Glutamatergic neuron (in vitro differentiated cells): ENCODE data around the gene HLA-C. TPM values are rescaled to one million over a fixed set of nuclear protein-coding genes. Genes with fewer than 3 reads are reported as not detected.

ENCODE experiments used
- DNase-seq: peaks from one replicate; pipeline ENCODE4 v3.0.0; 2022
- H3K27ac Mint-ChIP-seq: one replicate; pipeline ENCODE4 v1.8.0; 2020; ENCODE audit warnings: mild to moderate bottlenecking, mixed read lengths, inconsistent platforms; ENCODE audit not compliant: unreplicated experiment
- H3K27me3 Mint-ChIP-seq: one replicate; pipeline ENCODE4 v1.8.0; 2020; ENCODE audit warnings: mild to moderate bottlenecking, moderate library complexity, mixed read lengths, inconsistent platforms; ENCODE audit not compliant: unreplicated experiment
- H3K36me3 Mint-ChIP-seq: one replicate; pipeline ENCODE4 v1.8.0; 2020; ENCODE audit warnings: mild to moderate bottlenecking, mixed read lengths, inconsistent platforms; ENCODE audit not compliant: unreplicated experiment
- H3K4me1 Mint-ChIP-seq: one replicate; pipeline ENCODE4 v1.8.0; 2020; ENCODE audit warnings: mild to moderate bottlenecking, low read depth, mixed read lengths, inconsistent platforms; ENCODE audit not compliant: unreplicated experiment
- H3K4me3 Mint-ChIP-seq: one replicate; pipeline ENCODE4 v1.8.0; 2020; ENCODE audit warnings: mild to moderate bottlenecking, mixed read lengths, inconsistent platforms; ENCODE audit not compliant: unreplicated experiment
- H3K9me3 Mint-ChIP-seq: one replicate; pipeline ENCODE4 v1.8.0; 2020; ENCODE audit warnings: mild to moderate bottlenecking, moderate library complexity, mixed read lengths, inconsistent platforms; ENCODE audit not compliant: unreplicated experiment
- total RNA-seq: library from RNA; stranded (reverse); fragmentation: NEBNext Ultra II Directional; extraction: Animal tissue kit (Norgen Biotek cat#: 25700); gene quantifications from one replicate; pipeline ENCODE4 v1.2.1, GENCODE V29; 2021; ENCODE audit not compliant: unreplicated experiment
- TF ChIP-seq, protein P1 (sequence below): fragments of 200-600 bp; sonication (generic); IDR thresholded peaks from one replicate; pipeline ENCODE4 v1.5.0; 2021; ENCODE audit not compliant: partially characterized antibody, unreplicated experiment

Gene HLA-C
- total RNA-seq, 1 donor from 2014 or later: 13.7 TPM

DNA sequence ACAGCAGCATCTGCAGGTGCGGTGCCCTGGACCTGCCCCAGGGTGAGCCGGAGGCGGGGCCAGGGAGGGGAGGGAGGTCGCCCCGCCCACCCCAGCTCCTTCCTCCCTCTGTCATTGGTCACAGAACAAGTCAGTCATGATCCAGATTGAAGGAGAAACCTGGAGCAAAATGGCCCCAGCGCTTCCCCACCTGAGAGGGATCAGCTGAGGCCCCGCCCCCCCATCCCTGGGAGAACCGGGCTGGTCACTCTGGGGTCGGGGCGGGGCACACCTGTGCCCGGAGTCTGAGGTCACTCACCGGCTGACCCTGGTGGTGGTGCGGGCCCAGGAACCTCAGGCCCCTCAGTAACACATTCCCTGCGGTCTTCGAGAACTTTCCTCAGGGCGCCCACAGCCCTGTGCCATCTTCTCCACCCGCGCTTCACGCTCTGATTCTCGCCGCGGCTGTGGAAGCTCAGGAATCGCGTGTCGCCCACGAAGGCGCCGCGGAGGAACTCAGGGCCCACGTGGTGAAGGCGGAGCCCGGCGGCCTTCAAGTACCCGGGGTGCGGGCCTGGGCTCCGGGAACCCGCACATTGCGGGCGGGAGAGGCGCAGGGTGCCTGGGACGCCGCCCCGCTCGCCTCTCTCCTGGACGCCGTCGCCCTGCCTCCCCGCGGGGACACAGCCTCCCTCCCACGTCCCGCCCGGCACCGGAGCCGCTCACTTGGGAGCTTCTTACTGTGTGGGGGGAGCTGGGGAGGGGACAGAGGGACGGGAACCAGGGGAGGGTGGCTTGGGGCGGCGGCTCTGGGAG lies 36.4 kb upstream of the HLA-C start:
- no peaks in the 10 kb centered on the region for H3K4me1 Mint-ChIP-seq
- H3K27ac Mint-ChIP-seq: no peak overlapping the region
- H3K4me3 Mint-ChIP-seq: no peak overlapping the region
- H3K27me3 Mint-ChIP-seq: peaks cover 1% of the 10 kb centered on the region
- H3K36me3 Mint-ChIP-seq: no peaks in the 10 kb centered on the region
- no peak for DNase-seq
- peaks cover 3% of the 10 kb centered on the region for H3K9me3 Mint-ChIP-seq
- TF ChIP-seq, protein P1, sequence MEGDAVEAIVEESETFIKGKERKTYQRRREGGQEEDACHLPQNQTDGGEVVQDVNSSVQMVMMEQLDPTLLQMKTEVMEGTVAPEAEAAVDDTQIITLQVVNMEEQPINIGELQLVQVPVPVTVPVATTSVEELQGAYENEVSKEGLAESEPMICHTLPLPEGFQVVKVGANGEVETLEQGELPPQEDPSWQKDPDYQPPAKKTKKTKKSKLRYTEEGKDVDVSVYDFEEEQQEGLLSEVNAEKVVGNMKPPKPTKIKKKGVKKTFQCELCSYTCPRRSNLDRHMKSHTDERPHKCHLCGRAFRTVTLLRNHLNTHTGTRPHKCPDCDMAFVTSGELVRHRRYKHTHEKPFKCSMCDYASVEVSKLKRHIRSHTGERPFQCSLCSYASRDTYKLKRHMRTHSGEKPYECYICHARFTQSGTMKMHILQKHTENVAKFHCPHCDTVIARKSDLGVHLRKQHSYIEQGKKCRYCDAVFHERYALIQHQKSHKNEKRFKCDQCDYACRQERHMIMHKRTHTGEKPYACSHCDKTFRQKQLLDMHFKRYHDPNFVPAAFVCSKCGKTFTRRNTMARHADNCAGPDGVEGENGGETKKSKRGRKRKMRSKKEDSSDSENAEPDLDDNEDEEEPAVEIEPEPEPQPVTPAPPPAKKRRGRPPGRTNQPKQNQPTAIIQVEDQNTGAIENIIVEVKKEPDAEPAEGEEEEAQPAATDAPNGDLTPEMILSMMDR: no peak

DNA sequence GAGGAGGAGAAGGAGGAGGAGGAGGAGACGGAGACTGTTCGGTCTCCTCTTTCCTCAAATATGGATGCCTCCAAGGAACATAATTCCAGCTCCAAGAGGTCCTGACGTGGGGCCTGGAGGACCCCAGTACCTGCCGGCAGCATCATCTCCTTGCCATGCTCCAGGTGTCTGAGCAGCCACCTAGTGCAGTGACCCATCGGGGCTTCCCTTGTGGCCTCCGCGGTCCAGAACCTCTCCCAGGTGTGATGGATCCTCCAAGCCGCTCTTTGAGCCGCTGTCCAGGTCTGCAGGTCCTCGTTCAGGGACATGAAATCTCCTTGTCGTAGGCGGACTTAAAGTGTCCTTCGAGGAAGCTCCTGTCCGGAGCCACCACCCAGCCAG lies 35.8 kb upstream of the HLA-C start:
- Mint-ChIP-seq H3K36me3 (no peaks in the 10 kb centered on the region), H3K9me3 (peaks cover 3% of the 10 kb centered on the region), H3K4me3 (no peak overlapping the region), H3K4me1 (no peaks in the 10 kb centered on the region), H3K27ac (no peak overlapping the region), H3K27me3 (peaks cover 1% of the 10 kb centered on the region)
- TF ChIP-seq, protein P1: no peak
- no peak for DNase-seq

DNA sequence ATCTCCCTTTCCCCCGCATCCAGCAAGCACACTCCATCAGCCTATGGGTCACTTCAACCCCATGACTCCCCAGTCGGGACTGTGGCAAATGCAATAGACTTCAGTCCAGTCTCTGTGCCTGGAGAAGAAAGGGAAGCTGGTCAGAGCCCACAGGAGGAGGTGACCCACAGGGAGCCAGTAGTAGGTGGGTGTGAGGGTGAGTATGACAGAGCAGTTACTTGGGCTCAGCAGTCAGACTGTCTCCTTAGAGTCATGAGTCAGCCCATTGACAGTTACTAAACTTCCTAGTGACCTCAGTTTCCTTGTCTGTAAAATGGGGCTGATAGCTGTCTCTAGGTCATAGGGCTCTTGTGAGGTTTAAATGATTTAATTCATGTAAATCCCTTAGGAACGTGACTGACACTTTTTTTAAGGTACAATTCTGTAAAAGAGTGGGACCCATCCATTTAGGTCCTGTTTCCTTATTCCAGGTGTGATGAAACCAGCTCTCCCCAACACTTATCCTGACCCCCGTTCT lies 33.9 kb upstream of the HLA-C start:
- no peaks in the 10 kb centered on the region for H3K36me3 Mint-ChIP-seq
- H3K27ac Mint-ChIP-seq: no peak overlapping the region
- H3K4me1 Mint-ChIP-seq: no peaks in the 10 kb centered on the region
- H3K4me3 Mint-ChIP-seq: no peak overlapping the region
- peaks cover 3% of the 10 kb centered on the region for H3K9me3 Mint-ChIP-seq
- no peak for DNase-seq
- peaks cover 3% of the 10 kb centered on the region for H3K27me3 Mint-ChIP-seq
- TF ChIP-seq, protein P1: no peak

DNA sequence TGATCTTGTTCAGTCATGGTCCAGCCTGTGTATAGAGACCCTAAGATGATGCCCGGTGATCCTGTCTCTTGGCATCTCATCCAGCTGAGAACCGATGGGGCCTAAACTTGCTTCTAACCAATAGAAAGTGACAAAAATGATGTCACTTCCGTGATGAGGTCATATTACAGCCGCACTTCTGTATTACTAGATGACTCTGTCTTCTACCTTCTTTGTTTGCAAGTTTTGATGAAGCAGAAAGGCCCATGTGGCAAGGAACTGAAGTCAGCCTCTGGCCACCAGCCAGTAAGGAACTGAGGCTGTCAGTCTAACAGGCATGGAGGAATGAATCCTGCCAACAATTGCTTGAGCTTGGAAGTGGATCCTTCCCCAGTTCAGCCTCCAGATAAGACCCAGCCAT lies 32.8 kb upstream of the HLA-C start:
- peaks cover 3% of the 10 kb centered on the region for H3K27me3 Mint-ChIP-seq
- TF ChIP-seq, protein P1: no peak
- peaks cover 3% of the 10 kb centered on the region for H3K9me3 Mint-ChIP-seq
- H3K36me3 Mint-ChIP-seq: no peaks in the 10 kb centered on the region
- no peak overlapping the region for H3K27ac Mint-ChIP-seq
- no peak for DNase-seq
- no peak overlapping the region for H3K4me3 Mint-ChIP-seq
- no peaks in the 10 kb centered on the region for H3K4me1 Mint-ChIP-seq

DNA sequence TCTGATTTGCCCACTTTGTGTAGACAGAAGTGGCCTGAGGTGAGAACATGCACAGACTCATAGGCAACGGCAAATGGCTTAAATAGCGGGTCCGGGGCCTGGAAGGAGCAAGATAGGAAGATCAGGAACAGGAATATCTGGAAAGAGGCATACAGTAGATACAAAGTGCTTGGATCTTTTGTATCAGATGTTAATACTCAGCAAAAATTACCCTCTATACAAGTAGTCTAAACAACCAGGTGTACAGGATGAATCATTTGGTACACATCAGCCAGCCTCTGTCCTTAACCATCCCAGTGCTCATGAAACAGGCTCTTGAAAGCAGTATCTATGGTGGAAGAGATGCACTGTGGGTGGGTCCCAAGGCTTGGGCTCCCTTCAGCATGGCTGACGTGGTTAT lies 28.9 kb upstream of the HLA-C start:
- TF ChIP-seq, protein P1: no peak
- Mint-ChIP-seq H3K9me3 (no peaks in the 10 kb centered on the region), H3K4me3 (no peak overlapping the region), H3K27ac (no peak overlapping the region), H3K4me1 (no peaks in the 10 kb centered on the region), H3K27me3 (peaks cover 3% of the 10 kb centered on the region), H3K36me3 (no peaks in the 10 kb centered on the region)
- no peak for DNase-seq
